ENCODE data around the gene DNMBP.

The DNMBP gene, protein sequence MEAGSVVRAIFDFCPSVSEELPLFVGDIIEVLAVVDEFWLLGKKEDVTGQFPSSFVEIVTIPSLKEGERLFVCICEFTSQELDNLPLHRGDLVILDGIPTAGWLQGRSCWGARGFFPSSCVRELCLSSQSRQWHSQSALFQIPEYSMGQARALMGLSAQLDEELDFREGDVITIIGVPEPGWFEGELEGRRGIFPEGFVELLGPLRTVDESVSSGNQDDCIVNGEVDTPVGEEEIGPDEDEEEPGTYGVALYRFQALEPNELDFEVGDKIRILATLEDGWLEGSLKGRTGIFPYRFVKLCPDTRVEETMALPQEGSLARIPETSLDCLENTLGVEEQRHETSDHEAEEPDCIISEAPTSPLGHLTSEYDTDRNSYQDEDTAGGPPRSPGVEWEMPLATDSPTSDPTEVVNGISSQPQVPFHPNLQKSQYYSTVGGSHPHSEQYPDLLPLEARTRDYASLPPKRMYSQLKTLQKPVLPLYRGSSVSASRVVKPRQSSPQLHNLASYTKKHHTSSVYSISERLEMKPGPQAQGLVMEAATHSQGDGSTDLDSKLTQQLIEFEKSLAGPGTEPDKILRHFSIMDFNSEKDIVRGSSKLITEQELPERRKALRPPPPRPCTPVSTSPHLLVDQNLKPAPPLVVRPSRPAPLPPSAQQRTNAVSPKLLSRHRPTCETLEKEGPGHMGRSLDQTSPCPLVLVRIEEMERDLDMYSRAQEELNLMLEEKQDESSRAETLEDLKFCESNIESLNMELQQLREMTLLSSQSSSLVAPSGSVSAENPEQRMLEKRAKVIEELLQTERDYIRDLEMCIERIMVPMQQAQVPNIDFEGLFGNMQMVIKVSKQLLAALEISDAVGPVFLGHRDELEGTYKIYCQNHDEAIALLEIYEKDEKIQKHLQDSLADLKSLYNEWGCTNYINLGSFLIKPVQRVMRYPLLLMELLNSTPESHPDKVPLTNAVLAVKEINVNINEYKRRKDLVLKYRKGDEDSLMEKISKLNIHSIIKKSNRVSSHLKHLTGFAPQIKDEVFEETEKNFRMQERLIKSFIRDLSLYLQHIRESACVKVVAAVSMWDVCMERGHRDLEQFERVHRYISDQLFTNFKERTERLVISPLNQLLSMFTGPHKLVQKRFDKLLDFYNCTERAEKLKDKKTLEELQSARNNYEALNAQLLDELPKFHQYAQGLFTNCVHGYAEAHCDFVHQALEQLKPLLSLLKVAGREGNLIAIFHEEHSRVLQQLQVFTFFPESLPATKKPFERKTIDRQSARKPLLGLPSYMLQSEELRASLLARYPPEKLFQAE (N-terminal part only)

GRCh38 chr10:100009793-100010676 lies at the start of gene DNMBP:
Gene DNMBP, minus strand, starts transcription at chr10:100009947. Its CDS starts 37,823 bp downstream, at chr10:99972124.
- H3K27ac Mint-ChIP-seq, result peak within 1 kb of the TSS; percentile 77
- peaks cover 74% of the 10 kb centered on the region for H3K4me1 Mint-ChIP-seq

DNA sequence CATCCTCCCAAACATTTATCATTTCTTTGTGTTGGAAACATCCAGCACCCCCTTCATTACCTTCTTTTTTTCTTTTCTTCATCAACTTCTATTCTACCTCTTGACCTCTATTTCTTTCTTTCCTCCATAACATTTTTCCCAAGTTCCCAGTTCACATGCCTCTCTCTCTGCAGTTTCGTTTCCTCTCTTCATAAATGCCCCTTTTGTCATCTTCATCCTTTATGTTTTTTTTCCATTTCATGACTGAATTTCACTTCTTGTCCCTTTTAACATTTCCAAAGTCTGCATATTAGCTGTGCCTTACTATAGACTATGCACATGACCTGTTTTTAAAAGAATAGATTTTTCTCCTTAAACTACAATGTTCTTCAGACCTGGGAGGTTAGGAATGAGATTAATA lies 48.2 kb upstream of the DNMBP start:
- H3K27ac Mint-ChIP-seq, result no peak overlapping the region
- H3K36me3 Mint-ChIP-seq, result no peaks in the 10 kb centered on the region
- peaks cover 3% of the 10 kb centered on the region for H3K9me3 Mint-ChIP-seq
- H3K4me3 Mint-ChIP-seq, result no peak overlapping the region
- H3K4me1 Mint-ChIP-seq, result no peaks in the 10 kb centered on the region
- no peaks in the 10 kb centered on the region for H3K27me3 Mint-ChIP-seq
- ATAC-seq, result no peak

More at GRCh38 chr10:100009793-100010676, at the start of gene DNMBP:
- H3K9me3 Mint-ChIP-seq, result no peaks in the 10 kb centered on the region
- ATAC-seq, result peak; percentile 93
- H3K27me3 Mint-ChIP-seq, result no peaks in the 10 kb centered on the region
- H3K36me3 Mint-ChIP-seq, result no peaks in the 10 kb centered on the region
- peak within 1 kb of the TSS; percentile 89 for H3K4me3 Mint-ChIP-seq

DNA sequence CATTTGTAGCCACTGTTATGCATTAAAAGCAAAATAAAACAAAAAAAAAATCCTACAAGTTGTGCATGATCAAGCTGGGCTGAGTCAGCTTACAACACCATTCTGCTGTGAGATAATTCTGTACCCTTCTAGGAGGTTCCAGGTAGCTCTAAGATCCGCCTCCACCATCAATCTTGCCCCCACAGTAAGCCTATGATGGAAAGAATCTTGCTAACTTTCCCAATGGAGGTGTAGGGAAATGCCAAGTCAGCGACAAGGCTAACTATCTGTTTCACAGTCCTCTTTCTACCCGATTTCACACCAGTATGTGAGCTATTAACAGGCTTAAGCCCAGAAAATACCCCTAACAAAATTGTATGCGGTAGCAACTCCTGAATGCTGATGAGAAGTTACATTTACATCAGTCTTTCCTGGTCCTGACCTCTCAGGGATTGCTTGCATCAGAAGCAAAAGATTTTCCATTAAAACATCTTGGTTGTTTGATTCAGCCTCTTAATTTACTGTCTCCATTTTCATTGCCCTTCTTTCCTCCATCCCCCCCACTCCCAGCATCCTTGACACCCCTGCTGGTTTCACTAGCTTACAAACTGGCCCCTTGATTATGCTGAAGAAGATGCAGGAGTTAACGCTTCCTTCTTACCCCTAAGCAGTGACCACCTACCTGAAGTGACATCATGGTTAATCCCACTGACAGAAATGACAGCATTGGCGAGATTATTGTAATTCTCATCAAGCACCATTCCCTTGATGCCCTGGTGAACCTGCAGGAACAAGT lies 44.1 kb upstream of the DNMBP start:
- no peak overlapping the region for H3K27ac Mint-ChIP-seq
- no peak overlapping the region for H3K4me3 Mint-ChIP-seq
- H3K36me3 Mint-ChIP-seq, result no peaks in the 10 kb centered on the region
- ATAC-seq, result no peak
- H3K4me1 Mint-ChIP-seq, result peaks cover 7% of the 10 kb centered on the region
- peaks cover 3% of the 10 kb centered on the region for H3K9me3 Mint-ChIP-seq
- H3K27me3 Mint-ChIP-seq, result no peaks in the 10 kb centered on the region

DNA sequence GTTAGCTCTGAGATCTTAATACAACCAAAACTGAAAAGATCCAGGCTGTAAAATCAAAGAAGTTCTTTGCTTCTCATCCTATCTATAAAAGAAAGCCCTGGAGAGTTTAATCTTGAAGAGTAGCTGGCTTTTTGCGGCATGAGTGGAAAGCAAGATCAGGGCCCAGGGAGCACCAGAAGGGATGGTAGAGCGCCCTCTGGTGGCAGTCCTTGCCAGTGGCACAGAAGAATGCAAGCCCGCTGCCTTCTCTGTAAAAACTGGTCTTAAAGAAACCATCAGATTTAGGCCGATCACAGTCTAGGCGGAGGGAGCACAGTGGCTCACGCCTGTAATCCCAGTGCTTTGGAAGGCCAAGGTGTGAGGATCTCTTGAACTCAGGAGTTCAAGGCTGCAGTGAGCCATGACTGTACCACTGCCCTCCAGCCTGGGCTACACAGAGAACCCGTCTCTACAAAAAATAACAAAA lies 36.3 kb upstream of the DNMBP start:
- Mint-ChIP-seq H3K4me3 (no peak overlapping the region), H3K27me3 (no peaks in the 10 kb centered on the region), H3K27ac (no peak overlapping the region), H3K36me3 (no peaks in the 10 kb centered on the region), H3K4me1 (peaks cover 14% of the 10 kb centered on the region), H3K9me3 (no peaks in the 10 kb centered on the region)
- peak; percentile 79 for ATAC-seq

DNA sequence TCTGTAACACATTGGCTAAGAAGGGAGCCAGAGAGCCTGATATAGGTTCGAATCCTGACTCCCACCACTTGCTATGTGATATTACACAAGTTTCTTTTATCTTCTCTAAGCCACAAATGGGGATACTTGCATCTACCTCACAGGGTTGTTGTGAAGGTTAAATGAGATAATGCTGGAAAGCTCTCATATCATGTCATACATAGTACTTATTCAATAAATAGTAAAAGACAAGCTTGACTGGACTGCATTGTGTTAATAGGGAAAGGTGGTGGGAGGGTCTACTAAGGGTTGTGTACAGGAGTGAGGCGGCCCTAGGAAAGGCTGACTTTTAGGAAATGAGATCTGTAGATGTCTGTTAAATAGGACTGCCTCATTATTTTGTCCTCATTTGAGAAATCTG lies 35.8 kb upstream of the DNMBP start:
- H3K27ac Mint-ChIP-seq, result no peak overlapping the region
- no peak for ATAC-seq
- H3K27me3 Mint-ChIP-seq, result no peaks in the 10 kb centered on the region
- H3K9me3 Mint-ChIP-seq, result no peaks in the 10 kb centered on the region
- H3K4me1 Mint-ChIP-seq, result peaks cover 14% of the 10 kb centered on the region
- H3K36me3 Mint-ChIP-seq, result no peaks in the 10 kb centered on the region
- no peak overlapping the region for H3K4me3 Mint-ChIP-seq

DNA sequence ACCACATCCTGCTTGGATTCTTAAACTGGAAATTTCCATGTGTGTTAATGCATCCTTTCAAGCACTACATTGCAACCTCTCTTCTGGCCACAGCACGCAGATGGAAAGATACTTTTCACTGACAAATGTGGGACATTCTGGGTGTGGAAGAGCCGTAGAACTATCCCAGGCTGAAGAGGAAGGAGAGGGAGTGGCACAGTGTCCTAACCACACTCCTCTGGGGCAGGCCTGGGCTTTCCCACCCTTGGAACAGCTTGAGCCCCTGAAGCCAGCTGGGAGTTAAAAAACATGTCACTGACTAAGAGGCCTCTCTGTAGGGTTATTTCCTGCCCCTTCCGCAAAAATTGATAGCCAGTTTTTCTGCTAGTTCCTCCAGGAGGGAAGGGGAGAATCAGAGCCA lies 34.0 kb upstream of the DNMBP start:
- peaks cover 7% of the 10 kb centered on the region for H3K4me1 Mint-ChIP-seq
- no peaks in the 10 kb centered on the region for H3K9me3 Mint-ChIP-seq
- H3K4me3 Mint-ChIP-seq, result no peak overlapping the region
- no peak for ATAC-seq
- no peaks in the 10 kb centered on the region for H3K36me3 Mint-ChIP-seq
- no peaks in the 10 kb centered on the region for H3K27me3 Mint-ChIP-seq
- no peak overlapping the region for H3K27ac Mint-ChIP-seq

DNA sequence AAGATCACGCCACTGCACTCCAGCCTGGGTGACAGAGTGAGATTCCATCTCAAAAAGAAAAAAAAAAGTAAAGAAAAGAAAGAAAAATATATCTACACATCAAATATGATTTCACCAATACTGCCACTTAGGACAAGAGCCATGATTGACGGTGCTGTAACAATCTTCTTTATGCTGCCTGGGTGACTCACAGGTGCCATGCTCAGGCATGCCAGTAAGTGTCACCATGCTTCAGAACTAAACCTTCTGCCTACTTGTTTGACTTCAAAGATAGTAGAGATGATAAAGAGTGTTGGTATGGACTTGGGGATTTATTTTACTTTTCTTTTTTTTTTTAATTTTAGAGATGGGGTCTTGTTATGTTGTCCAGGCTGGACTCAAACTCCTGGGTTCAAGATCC lies 33.6 kb upstream of the DNMBP start:
- Mint-ChIP-seq H3K4me1 (peaks cover 7% of the 10 kb centered on the region), H3K9me3 (no peaks in the 10 kb centered on the region), H3K36me3 (no peaks in the 10 kb centered on the region), H3K27me3 (no peaks in the 10 kb centered on the region), H3K4me3 (no peak overlapping the region), H3K27ac (no peak overlapping the region)
- no peak for ATAC-seq

DNA sequence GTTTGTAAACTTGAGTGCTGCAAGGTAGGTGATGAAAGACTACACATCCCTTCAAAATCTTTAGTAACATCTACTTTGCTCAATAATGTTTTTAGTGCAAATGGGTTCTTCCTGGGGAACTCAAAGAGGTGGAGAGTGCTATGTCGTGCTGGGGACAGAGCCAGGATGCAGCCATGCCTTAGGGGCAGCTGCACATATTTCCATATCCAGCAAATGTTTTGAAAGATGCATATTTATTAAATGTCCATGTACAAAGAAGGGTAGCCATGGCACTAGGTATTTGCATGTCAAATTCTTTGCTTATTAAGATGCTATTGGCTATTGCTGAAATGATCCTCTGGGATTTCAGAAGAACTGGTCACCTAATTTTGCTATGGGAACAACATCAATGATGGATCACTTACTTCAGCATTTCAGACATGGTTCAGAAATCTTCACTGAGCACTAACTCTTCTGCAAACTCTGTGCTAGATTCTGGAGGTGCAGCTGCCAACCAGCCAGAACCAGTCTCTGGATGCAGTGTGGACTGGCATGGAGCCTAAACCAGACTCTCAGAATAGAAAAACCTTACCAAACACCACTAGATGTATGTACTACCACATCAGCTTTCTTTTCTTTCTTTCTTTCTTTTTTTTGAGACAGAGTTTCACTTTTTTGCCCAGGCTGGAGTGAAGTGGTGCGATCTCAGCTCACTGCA lies 31.7 kb upstream of the DNMBP start:
- H3K27me3 Mint-ChIP-seq, result peaks cover 12% of the 10 kb centered on the region
- no peaks in the 10 kb centered on the region for H3K36me3 Mint-ChIP-seq
- H3K27ac Mint-ChIP-seq, result no peak overlapping the region
- H3K4me3 Mint-ChIP-seq, result no peak overlapping the region
- ATAC-seq, result no peak
- H3K9me3 Mint-ChIP-seq, result no peaks in the 10 kb centered on the region
- H3K4me1 Mint-ChIP-seq, result peaks cover 7% of the 10 kb centered on the region

GRCh38 chr10:100038561-100039071 lies 28.9 kb upstream of the DNMBP start:
- Mint-ChIP-seq H3K27ac (no peak overlapping the region), H3K27me3 (peaks cover 12% of the 10 kb centered on the region), H3K9me3 (no peaks in the 10 kb centered on the region), H3K36me3 (no peaks in the 10 kb centered on the region), H3K4me1 (no peaks in the 10 kb centered on the region), H3K4me3 (no peak overlapping the region)
- peak; percentile 27 for ATAC-seq

DNA sequence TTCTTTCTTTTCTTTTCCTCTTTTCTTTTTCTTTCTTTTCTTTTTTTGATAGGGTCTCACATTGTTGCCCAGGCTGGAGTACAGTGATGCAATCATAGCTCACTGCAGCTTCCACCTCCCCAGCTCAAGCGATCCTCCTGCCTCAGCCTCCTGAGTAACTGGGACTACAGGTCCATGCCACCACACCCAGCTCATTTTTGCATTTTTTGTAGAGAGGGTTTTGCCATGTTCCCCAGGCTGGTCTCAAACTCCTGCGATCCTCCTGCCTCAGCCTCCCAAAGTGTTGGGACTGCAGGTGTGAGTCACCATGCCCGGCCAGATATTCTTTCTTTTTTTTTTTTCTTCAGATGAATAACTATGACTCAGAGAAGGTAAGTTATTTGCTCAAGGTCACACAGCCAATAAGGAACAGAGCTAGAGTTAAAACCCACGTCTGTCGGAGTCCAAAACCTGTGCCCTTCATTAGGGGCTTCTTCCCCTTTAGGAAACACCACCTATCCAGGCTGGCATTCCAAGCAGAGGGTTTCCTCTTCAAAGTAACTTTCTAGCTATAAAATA lies 28.1 kb upstream of the DNMBP start:
- ATAC-seq, result no peak
- Mint-ChIP-seq H3K4me3 (no peak overlapping the region), H3K27me3 (peaks cover 12% of the 10 kb centered on the region), H3K36me3 (no peaks in the 10 kb centered on the region), H3K4me1 (no peaks in the 10 kb centered on the region), H3K9me3 (no peaks in the 10 kb centered on the region), H3K27ac (no peak overlapping the region)

DNA sequence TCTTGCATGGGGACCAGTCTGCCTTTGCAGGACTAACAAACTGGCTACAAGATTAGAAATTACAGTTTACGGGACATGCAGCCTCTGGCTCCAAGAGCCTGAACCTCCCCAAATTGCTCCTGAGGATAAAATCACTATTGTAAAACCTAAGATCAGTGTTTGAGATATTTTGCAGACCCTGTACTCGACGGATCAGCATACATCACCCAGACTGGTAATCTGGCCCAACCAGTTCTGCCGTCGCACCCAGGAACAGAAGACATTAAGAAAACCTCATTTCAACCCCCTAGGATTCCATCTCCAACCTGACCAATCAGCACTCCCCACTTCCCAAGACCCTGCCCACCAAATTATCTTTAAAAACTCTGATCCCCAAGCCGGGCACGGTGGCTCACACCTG lies 27.1 kb upstream of the DNMBP start:
- Mint-ChIP-seq H3K27me3 (peaks cover 12% of the 10 kb centered on the region), H3K4me3 (no peak overlapping the region), H3K9me3 (no peaks in the 10 kb centered on the region), H3K36me3 (no peaks in the 10 kb centered on the region), H3K4me1 (no peaks in the 10 kb centered on the region), H3K27ac (no peak overlapping the region)
- no peak for ATAC-seq

- no peaks in the 10 kb centered on the region for H3K4me1 Mint-ChIP-seq
- ATAC-seq, result no peak
- no peaks in the 10 kb centered on the region for H3K36me3 Mint-ChIP-seq
- no peak overlapping the region for H3K4me3 Mint-ChIP-seq
- peaks cover 12% of the 10 kb centered on the region for H3K27me3 Mint-ChIP-seq
- H3K9me3 Mint-ChIP-seq, result no peaks in the 10 kb centered on the region
- no peak overlapping the region for H3K27ac Mint-ChIP-seq
These were observed 24.1 kb upstream of the DNMBP start for GRCh38 chr10:100033766-100034418.

Data from stimulated activated memory B cell treated with anti-CD40 and anti-IgM and Interleukin-4, amounts not matched to agents 10 μg/mL and 1 μg/mL and 100 μg/mL, for 72 hours (primary cell).